ENCODE data around the gene FAF1.

GRCh38 chr1:50853325-50853724, 106.7 kb downstream of the FAF1 start:
- TF ChIP-seq YY1 (IDR thresholded peaks at IDR 0.05; ENCODE audit: extremely low read depth, insufficient replicate concordance, low read depth, low read length): no peak
- TF ChIP-seq POLR2AphosphoS5 (IDR thresholded peaks at IDR 0.05; ENCODE audit: low read depth, low read length): no peak
- no peak for TF ChIP-seq EZH2 (IDR thresholded peaks at IDR 0.05)
- TF ChIP-seq CTCF (IDR thresholded peaks at IDR 0.05 in 2 of 3, conservative IDR thresholded peaks at IDR 0.05 in 1 of 3; ENCODE audit: borderline replicate concordance in 1 of 3, insufficient read depth in 1 of 3, low read depth in 2 of 3, low read length in 2 of 3): no peak
- no peak for TF ChIP-seq MAX (IDR thresholded peaks at IDR 0.05)
- TF ChIP-seq JUND (IDR thresholded peaks at IDR 0.05): no peak
- TF ChIP-seq SRF (IDR thresholded peaks at IDR 0.05; ENCODE audit: low read depth): no peak
- no peak for TF ChIP-seq POLR2A (IDR thresholded peaks at IDR 0.05; ENCODE audit: borderline replicate concordance, extremely low read depth, insufficient read depth, insufficient read length)
- TF ChIP-seq REST (IDR thresholded peaks at IDR 0.05; ENCODE audit: low read depth): no peak
- TF ChIP-seq TCF7L2 (IDR thresholded peaks at IDR 0.05; ENCODE audit: borderline replicate concordance, extremely low read depth, insufficient read depth, insufficient read length): no peak
- no peak for TF ChIP-seq SP1 (IDR thresholded peaks at IDR 0.05; ENCODE audit: low read depth)
- no peak for TF ChIP-seq RAD21 (IDR thresholded peaks at IDR 0.05; ENCODE audit: low read depth)
- no peak for TF ChIP-seq ZFX (IDR thresholded peaks at IDR 0.05)
